Neural cell (in vitro differentiated cells): Measurements from ENCODE around the gene LDLRAD4.

ENCODE experiments used
- EZH2 ChIP-seq: fragments of 200-600, 300-800 bp; shearing (Covaris generic), sonication (generic); IDR thresholded peaks from 2 replicates; pipeline ENCODE4 v1.6.1; 2014; ENCODE audit warnings: antibody characterized with exemption, low read length, borderline replicate concordance, mild to moderate bottlenecking; ENCODE audit not compliant: insufficient read depth, poor library complexity, severe bottlenecking
- MXI1 ChIP-seq: fragments of 450-650 bp; conservative IDR thresholded peaks from 2 replicates; pipeline ENCODE4 v1.6.1; 2014; ENCODE audit warnings: antibody characterized with exemption, mild to moderate bottlenecking; ENCODE audit not compliant: poor library complexity, severe bottlenecking
- POLR2AphosphoS5 ChIP-seq: IDR thresholded peaks from 2 replicates; pipeline ENCODE4 v1.6.1; 2012
- RAD21 ChIP-seq: fragments of 450-650 bp; conservative IDR thresholded peaks from 2 replicates; pipeline ENCODE4 v1.6.1; 2014; ENCODE audit warnings: antibody characterized with exemption, mild to moderate bottlenecking, moderate library complexity
- TAF1 ChIP-seq: IDR thresholded peaks from 2 replicates; pipeline ENCODE4 v1.6.1; 2012; ENCODE audit warnings: low read depth
- TF ChIP-seq, protein P1 (sequence below): fragments of 450-650 bp; IDR thresholded peaks from 2 replicates; pipeline ENCODE4 v1.5.1; 2014; ENCODE audit warnings: antibody characterized with exemption, mild to moderate bottlenecking, moderate library complexity; ENCODE audit not compliant: poor library complexity, severe bottlenecking

DNA sequence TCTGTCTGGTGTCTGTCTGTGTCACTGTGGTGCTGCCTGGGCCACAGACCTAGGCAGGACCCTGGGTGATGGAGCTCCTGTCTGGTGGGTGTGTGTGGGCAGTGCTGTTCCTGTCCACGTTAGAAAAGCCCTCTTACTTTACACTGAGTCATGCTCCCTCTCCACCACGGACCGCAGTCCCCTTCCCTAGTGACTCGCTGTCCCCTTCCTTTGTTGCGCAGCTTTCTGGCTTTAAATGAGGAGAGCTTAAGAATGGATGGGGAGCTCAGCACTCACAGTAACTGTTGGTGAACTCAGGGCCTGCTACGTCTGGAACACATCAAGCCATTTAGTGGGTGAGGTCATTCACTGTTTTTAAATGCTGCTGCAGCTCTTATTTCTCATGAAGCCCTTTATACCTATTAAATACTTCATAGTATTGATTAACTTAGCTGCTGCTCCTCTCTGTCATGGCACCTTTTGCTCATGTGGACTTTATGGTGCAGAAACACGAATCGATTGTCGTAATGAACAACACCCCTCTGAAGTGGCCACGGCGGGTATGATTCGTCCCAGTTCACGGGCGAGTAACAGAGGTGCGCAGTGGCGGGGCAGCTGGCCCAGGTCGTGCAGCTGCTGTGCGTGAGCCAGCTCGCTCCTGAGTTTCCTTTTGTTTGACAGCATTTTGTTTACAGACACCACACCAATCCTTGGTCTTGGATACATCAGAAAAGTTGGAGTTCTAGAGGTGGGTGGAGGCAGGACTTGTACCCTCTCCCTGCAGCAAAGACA lies 100.4 kb downstream of the LDLRAD4 start:
- TF ChIP-seq EZH2 (no peak), POLR2AphosphoS5 (no peak), TAF1 (no peak), MXI1 (no peak), RAD21 (no peak)
- TF ChIP-seq, protein P1, sequence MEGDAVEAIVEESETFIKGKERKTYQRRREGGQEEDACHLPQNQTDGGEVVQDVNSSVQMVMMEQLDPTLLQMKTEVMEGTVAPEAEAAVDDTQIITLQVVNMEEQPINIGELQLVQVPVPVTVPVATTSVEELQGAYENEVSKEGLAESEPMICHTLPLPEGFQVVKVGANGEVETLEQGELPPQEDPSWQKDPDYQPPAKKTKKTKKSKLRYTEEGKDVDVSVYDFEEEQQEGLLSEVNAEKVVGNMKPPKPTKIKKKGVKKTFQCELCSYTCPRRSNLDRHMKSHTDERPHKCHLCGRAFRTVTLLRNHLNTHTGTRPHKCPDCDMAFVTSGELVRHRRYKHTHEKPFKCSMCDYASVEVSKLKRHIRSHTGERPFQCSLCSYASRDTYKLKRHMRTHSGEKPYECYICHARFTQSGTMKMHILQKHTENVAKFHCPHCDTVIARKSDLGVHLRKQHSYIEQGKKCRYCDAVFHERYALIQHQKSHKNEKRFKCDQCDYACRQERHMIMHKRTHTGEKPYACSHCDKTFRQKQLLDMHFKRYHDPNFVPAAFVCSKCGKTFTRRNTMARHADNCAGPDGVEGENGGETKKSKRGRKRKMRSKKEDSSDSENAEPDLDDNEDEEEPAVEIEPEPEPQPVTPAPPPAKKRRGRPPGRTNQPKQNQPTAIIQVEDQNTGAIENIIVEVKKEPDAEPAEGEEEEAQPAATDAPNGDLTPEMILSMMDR = no peak
